MV-4-11 (cell line): ENCODE data around the gene KIF23.

Source experiments
- DNase-seq: peaks from one replicate; lab custom pipeline; 2025; lab: John Stamatoyannopoulos, UW

KIF23 gene

GRCh38 chr15:69491038-69491505 is 76.9 kb downstream of the KIF23 start:
- DNase-seq, result no peak

- DNase-seq, result no peak
Observed at GRCh38 chr15:69493406-69493805, 79.3 kb downstream of the KIF23 start.

GRCh38 chr15:69496001-69496400 is 81.9 kb downstream of the KIF23 start:
- DNase-seq, result no peak

GRCh38 chr15:69497076-69497475 is 82.9 kb downstream of the KIF23 start:
- DNase-seq, result no peak

GRCh38 chr15:69497667-69498066 is 83.5 kb downstream of the KIF23 start:
- no peak for DNase-seq
